ENCODE measurements around the gene NRXN2.

DNA sequence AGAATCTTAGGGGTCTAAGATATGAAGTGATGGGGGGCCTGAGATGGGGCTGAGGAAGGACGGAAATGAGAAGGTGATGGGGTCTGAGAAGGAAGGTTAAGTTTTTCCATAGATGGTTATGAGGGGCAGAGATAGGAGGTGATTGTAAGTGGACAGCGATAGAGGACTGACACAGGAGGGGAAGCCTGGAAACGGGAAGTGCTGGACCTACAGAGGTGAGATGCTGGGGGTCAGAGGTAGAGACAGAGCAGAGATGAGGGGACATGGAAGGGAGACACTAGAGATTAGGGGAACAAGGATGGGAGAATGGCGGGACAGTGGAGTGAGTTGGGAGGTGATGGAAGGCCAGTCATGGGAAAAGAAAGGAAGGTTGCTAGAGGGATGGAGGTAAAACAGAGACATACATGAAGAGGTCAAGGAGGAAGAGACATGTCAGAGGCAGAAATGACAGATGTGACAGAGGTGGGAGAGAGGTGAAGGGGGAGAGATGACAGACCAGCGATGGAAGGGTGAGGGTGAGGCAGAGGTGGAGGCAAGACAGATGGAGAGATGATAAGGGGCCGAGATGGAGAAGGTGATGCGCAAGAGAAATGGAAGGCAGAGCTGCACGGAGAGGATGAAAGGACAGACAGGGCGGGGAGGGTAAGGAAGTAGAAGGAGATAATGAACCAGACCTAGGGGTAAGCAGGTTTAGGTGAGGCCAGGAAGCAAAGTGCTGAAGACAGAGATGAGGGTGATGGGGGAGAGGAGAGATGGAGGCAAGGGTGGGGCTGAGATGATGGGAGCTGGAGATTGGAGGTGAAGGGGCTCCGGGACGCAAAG is 81.2 kb downstream of the NRXN2 start:
- no peak for TF ChIP-seq TBP (CRISPR knock-in tag; IDR thresholded peaks at IDR 0.05)
- no peak for TF ChIP-seq ZNF331 (CRISPR knock-in tag; IDR thresholded peaks at IDR 0.05)
- TF ChIP-seq CHCHD3 (CRISPR knock-in tag; IDR thresholded peaks at IDR 0.05) = no peak
- no peak for TF ChIP-seq E2F2 (CRISPR knock-in tag; IDR thresholded peaks at IDR 0.05; ENCODE audit: borderline replicate concordance)
- TF ChIP-seq CEBPZ (IDR thresholded peaks at IDR 0.05; ENCODE audit: low read length) = no peak
